DND-41 (cell line): ENCODE measurements around the gene OTUB1.

Source experiments
- ATAC-seq: fragments of 200-7000 bp; cut with Tn5 transposase; 3 replicates; pipeline ENCODE4 v1.9.1; 2021; ENCODE audit warnings: low read depth; ENCODE audit not compliant: insufficient read depth
- DNase-seq: peaks from one replicate; pipeline ENCODE4 v3.0.0-alpha.2; 2020
- H2AFZ ChIP-seq: 2 replicates; pipeline ENCODE4 v1.6.0; 2012; ENCODE audit warnings: low read depth, low read length
- H3K27ac ChIP-seq: 2 replicates; pipeline ENCODE4 v1.5.1; 2012; ENCODE audit warnings: low read length, inconsistent platforms
- H3K27me3 ChIP-seq: fragments of 200-600 bp; sonication (generic); 2 replicates; pipeline ENCODE4 v1.6.0; 2012; ENCODE audit warnings: low read length, mild to moderate bottlenecking, inconsistent platforms; ENCODE audit not compliant: insufficient read depth, poor library complexity
- H3K36me3 ChIP-seq: 2 replicates; pipeline ENCODE4 v1.5.1; 2012; ENCODE audit warnings: low read length, inconsistent platforms; ENCODE audit not compliant: insufficient read depth
- H3K4me1 ChIP-seq: 2 replicates; pipeline ENCODE4 v1.5.1; 2012; ENCODE audit warnings: mild to moderate bottlenecking, low read length; ENCODE audit not compliant: insufficient read depth
- H3K4me2 ChIP-seq: 2 replicates; pipeline ENCODE4 v1.6.0; 2012; ENCODE audit warnings: mild to moderate bottlenecking, moderate library complexity, low read length, inconsistent platforms; ENCODE audit not compliant: insufficient read depth
- H3K4me3 ChIP-seq, 2 experiments: fragments of 200-600 bp in 1 of 2; shearing (Covaris generic) in 1 of 2; 2 replicates each; pipeline ENCODE4 v1.5.1; 2012 to 2016; ENCODE audit warnings: inconsistent platforms in 2 of 2, low read length in 2 of 2, mild to moderate bottlenecking in 2 of 2, low read depth in 1 of 2, moderate library complexity in 1 of 2
- H3K79me2 ChIP-seq: 2 replicates; pipeline ENCODE4 v1.6.0; 2012; ENCODE audit warnings: low read length, inconsistent platforms; ENCODE audit not compliant: insufficient read depth
- H3K9ac ChIP-seq: 2 replicates; pipeline ENCODE4 v1.6.0; 2012; ENCODE audit warnings: low read depth, mild to moderate bottlenecking, inconsistent platforms, low read length, moderate library complexity
- H3K9me3 ChIP-seq: 2 replicates; pipeline ENCODE4 v1.5.1; 2012; ENCODE audit warnings: low read length, moderate library complexity, mild to moderate bottlenecking, inconsistent platforms; ENCODE audit not compliant: insufficient read depth, severe bottlenecking
- H4K20me1 ChIP-seq: 2 replicates; pipeline ENCODE4 v1.6.0; 2012; ENCODE audit warnings: low read length; ENCODE audit not compliant: insufficient read depth
- EZH2 ChIP-seq: IDR thresholded peaks from 3 replicates; pipeline ENCODE4 v1.6.1; 2012; ENCODE audit warnings: borderline replicate concordance, low read depth, mild to moderate bottlenecking, moderate library complexity, low read length, inconsistent platforms; ENCODE audit not compliant: severe bottlenecking
- TF ChIP-seq, protein P1 (sequence below): IDR thresholded peaks from 2 replicates; pipeline ENCODE4 v1.5.1; 2012; ENCODE audit warnings: borderline replicate concordance, low read length, moderate library complexity, mild to moderate bottlenecking; ENCODE audit not compliant: poor library complexity, severe bottlenecking; ENCODE audit errors: extremely low read depth

The OTUB1 gene

DNA sequence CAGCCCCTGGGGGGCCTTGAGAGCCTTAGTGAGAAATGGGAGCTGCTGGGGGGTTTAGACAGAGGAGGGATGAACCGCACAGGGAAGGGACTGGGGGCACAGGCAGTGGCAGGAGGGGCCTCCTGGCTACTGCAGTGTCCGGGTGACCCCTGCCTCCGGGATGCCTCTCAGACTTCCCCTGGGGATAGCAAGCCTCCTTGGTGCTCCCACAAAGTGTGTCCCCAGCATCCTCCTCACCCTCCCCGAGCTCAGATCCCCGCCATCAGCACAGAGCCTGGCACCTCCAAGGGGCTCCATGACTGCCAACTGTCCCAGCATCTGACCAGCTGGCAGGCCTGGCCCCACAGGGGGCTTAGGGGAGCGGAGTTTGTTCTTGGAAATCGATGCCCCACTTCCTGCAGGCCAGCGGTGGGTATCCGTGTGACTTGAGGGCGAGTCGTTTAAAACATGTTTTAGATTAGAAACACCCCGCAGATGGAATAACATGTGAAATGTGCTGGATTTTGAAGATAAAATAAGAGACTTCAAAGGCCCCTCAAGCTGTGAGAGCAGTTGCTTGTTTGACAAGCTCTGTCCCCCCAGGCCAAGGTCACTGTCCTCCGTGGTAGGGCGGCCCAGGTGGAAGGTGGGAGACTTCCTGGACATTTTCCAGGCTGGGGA lies 36.0 kb downstream of the OTUB1 start:
- Histone ChIP-seq H3K9me3 (no peaks in the 10 kb centered on the region), H3K9ac (no peak overlapping the region), H3K4me1 (no peaks in the 10 kb centered on the region), H3K27me3 (no peaks in the 10 kb centered on the region), H3K27ac (no peak overlapping the region), H3K4me2 (no peak overlapping the region), H2AFZ (no peak overlapping the region), H3K4me3 (no peak overlapping the region), H3K36me3 (no peaks in the 10 kb centered on the region), H4K20me1 (peaks cover 45% of the 10 kb centered on the region), H3K79me2 (no peaks in the 10 kb centered on the region)
- DNase-seq, result no peak
- TF ChIP-seq EZH2, result no peak
- TF ChIP-seq, protein P1, sequence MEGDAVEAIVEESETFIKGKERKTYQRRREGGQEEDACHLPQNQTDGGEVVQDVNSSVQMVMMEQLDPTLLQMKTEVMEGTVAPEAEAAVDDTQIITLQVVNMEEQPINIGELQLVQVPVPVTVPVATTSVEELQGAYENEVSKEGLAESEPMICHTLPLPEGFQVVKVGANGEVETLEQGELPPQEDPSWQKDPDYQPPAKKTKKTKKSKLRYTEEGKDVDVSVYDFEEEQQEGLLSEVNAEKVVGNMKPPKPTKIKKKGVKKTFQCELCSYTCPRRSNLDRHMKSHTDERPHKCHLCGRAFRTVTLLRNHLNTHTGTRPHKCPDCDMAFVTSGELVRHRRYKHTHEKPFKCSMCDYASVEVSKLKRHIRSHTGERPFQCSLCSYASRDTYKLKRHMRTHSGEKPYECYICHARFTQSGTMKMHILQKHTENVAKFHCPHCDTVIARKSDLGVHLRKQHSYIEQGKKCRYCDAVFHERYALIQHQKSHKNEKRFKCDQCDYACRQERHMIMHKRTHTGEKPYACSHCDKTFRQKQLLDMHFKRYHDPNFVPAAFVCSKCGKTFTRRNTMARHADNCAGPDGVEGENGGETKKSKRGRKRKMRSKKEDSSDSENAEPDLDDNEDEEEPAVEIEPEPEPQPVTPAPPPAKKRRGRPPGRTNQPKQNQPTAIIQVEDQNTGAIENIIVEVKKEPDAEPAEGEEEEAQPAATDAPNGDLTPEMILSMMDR, result no peak
- no peak for ATAC-seq

DNA sequence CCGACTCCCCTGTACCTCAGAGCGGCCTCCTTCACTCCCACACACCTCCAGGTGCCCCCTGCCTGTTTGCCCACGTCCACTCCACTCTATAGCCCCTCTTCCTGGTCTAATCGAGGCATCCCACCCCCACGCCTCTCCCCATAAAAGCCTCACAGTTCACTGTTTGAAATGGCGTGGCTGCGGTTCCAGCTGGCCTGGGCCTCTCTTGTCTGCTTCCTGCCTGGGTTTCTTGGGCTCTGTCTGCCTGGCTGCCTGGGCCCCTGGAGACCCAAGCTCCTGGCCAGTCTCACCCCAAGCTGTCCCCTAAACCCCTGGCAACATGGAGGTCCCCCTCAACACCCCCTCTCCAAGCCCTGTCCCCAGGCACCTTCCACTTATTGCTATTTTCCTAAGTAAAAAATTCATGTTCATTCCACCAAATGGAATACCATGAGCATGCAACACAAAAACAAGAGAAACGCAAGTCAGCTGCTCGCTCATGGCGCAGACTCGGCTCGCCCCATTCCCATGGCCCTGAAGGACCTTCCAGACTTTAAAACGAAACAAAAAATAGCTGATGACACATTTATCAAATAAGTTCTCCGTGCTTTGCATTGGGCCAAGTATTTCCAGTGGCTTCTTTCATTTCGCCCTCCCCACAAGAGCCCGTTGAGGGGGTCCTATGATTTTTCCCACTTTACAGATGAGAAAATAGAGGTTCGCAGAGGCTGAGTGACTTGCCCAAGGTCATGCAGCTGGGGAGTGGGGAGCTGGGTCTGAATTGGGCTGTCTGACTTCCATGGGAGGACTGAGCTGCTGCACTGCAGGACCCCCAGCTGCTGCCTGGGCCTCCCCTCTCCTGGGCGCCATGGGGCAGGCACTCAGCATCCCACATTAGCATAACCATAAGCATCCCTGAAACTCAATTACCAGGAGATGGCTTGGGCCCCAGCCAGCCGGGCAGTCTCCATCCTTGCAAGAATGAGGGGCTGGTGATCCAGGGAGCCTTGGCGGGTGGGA lies 37.8 kb downstream of the OTUB1 start:
- H3K4me1 ChIP-seq, result no peaks in the 10 kb centered on the region
- no peak overlapping the region for H3K9ac ChIP-seq
- no peak for TF ChIP-seq EZH2
- TF ChIP-seq, protein P1, result no peak
- peaks cover 48% of the 10 kb centered on the region for H4K20me1 ChIP-seq
- no peak overlapping the region for H2AFZ ChIP-seq
- DNase-seq, result no peak
- H3K79me2 ChIP-seq, result no peaks in the 10 kb centered on the region
- no peak overlapping the region for H3K27ac ChIP-seq
- H3K36me3 ChIP-seq, result no peaks in the 10 kb centered on the region
- H3K4me2 ChIP-seq, result no peak overlapping the region
- no peaks in the 10 kb centered on the region for H3K9me3 ChIP-seq
- H3K27me3 ChIP-seq, result no peaks in the 10 kb centered on the region
- H3K4me3 ChIP-seq, result no peak overlapping the region
- no peak for ATAC-seq

DNA sequence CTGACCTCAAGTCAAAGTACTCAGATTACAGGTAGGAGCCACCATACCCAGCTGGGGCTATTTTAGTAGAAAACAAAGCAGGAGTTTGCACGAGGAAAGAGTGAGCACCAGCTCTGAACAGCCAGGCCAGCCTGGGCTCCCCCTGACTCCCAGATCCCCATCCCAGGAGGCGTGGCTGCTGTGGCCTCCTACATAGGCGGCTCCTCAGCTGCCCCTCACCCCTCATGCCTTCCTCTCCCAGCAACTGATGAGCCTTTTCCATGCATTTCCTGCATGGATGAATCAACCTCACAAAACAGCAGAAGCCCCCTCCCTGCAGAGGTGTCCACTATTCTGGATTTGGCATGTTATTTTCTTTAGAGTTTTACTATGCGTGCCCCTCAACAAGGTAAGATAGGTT lies 39.0 kb downstream of the OTUB1 start:
- Histone ChIP-seq H3K9me3 (no peaks in the 10 kb centered on the region), H2AFZ (no peak overlapping the region), H3K4me1 (no peaks in the 10 kb centered on the region), H3K4me2 (no peak overlapping the region), H3K79me2 (no peaks in the 10 kb centered on the region), H4K20me1 (peaks cover 50% of the 10 kb centered on the region), H3K9ac (no peak overlapping the region), H3K27me3 (no peaks in the 10 kb centered on the region), H3K4me3 (no peak overlapping the region), H3K27ac (no peak overlapping the region), H3K36me3 (no peaks in the 10 kb centered on the region)
- DNase-seq (no peak), ATAC-seq (no peak)
- no peak for TF ChIP-seq EZH2
- TF ChIP-seq, protein P1, result no peak
